Hepatocyte (in vitro differentiated cells): Measurements from ENCODE around the gene AIFM3. TPM values are rescaled to one million over a fixed set of nuclear protein-coding genes. Genes with fewer than 3 reads are reported as not detected.

Source experiments
- DNase-seq: peaks from one replicate; pipeline ENCODE4 v3.0.0-alpha.2; 2016; ENCODE audit warnings: low spot score
- H2AFZ ChIP-seq: fragments of 200-600 bp; sonication (generic); 2 replicates; pipeline ENCODE4 v1.6.0; 2016; ENCODE audit warnings: antibody characterized with exemption, mild to moderate bottlenecking
- H3K27ac ChIP-seq: fragments of 200-600 bp; sonication (generic); 2 replicates; pipeline ENCODE4 v1.5.1; 2016; ENCODE audit warnings: mild to moderate bottlenecking
- H3K27me3 ChIP-seq: fragments of 200-600 bp; sonication (generic); 2 replicates; pipeline ENCODE4 v1.6.1; 2016
- H3K36me3 ChIP-seq: fragments of 200-600 bp; sonication (generic); replicated peaks from 2 replicates; pipeline ENCODE4 v1.5.1; 2016; ENCODE audit warnings: low read depth; ENCODE audit not compliant: insufficient read depth
- H3K4me1 ChIP-seq: fragments of 200-600 bp; sonication (generic); 2 replicates; pipeline ENCODE4 v1.5.1; 2016; ENCODE audit warnings: mild to moderate bottlenecking, moderate library complexity; ENCODE audit not compliant: insufficient read depth
- H3K4me2 ChIP-seq: fragments of 200-600 bp; sonication (generic); 2 replicates; pipeline ENCODE4 v1.6.0; 2016
- H3K4me3 ChIP-seq: fragments of 200-600 bp; sonication (generic); 2 replicates; pipeline ENCODE4 v1.5.1; 2016; ENCODE audit warnings: mild to moderate bottlenecking
- H3K79me2 ChIP-seq: fragments of 200-600 bp; sonication (generic); 2 replicates; pipeline ENCODE4 v1.6.0; 2017; ENCODE audit warnings: mild to moderate bottlenecking
- H3K9me2 ChIP-seq: fragments of 200-600 bp; sonication (generic); replicated peaks from 2 replicates; pipeline ENCODE4 v1.6.0; 2017; ENCODE audit warnings: mild to moderate bottlenecking; ENCODE audit not compliant: insufficient read depth
- H3K9me3 ChIP-seq: fragments of 200-600 bp; sonication (generic); 2 replicates; pipeline ENCODE4 v1.5.1; 2016; ENCODE audit warnings: low read depth, mild to moderate bottlenecking
- H4K20me1 ChIP-seq: fragments of 200-600 bp; sonication (generic); 2 replicates; pipeline ENCODE4 v1.6.0; 2016; ENCODE audit warnings: mild to moderate bottlenecking; ENCODE audit not compliant: insufficient read depth, poor library complexity, severe bottlenecking
- CTCF ChIP-seq: fragments of 200-600 bp; sonication (generic); IDR thresholded peaks from 2 replicates; pipeline ENCODE4 v1.5.1; 2016; ENCODE audit warnings: antibody characterized with exemption, mild to moderate bottlenecking; ENCODE audit not compliant: poor library complexity
- EZH2 ChIP-seq: fragments of 200-600 bp; sonication (generic); IDR thresholded peaks from 2 replicates; pipeline ENCODE4 v1.6.1; 2016; ENCODE audit warnings: antibody characterized with exemption, mild to moderate bottlenecking, borderline replicate concordance
- EZH2phosphoT487 ChIP-seq: fragments of 200-600 bp; sonication (generic); IDR thresholded peaks from one replicate; pipeline ENCODE4 v1.6.1; 2018; ENCODE audit warnings: antibody characterized with exemption, mild to moderate bottlenecking, low read depth, moderate library complexity; ENCODE audit not compliant: unreplicated experiment, severe bottlenecking
- WGBS: methylation state at CpG from one replicate; pipeline ENCODE4 v1.1.6; 2016; ENCODE audit warnings: low lambda C conversion rate; ENCODE audit errors: missing lambda C conversion rate; 5-methylcytosine and 5-hydroxymethylcytosine counted together
- polyA plus RNA-seq: library from polyadenylated mRNA; unstranded; fragments of >200 nt; fragmentation: Nextera tagmentation; extraction: Ambion mirVana; gene quantifications from 2 replicates; pipeline ENCODE4 v1.2.1, GENCODE V29; 2016
- total RNA-seq: library from RNA; depleted of rRNA; stranded (reverse); fragments of >200 nt; gene quantifications from 2 replicates; pipeline ENCODE4 v1.2.3, GENCODE V29; 2014

Gene AIFM3
- total and polyA plus RNA-seq, 2 experiments from 2014 or later: 1.7 to 3.1 TPM

GRCh38 chr22:20981787-20982562 lies 14.9 kb downstream of the AIFM3 start, which contains the start of gene LZTR1:
Gene LZTR1, plus strand, starts transcription at chr22:20982297. Its CDS starts 75 bp downstream, at chr22:20982372.
- Histone ChIP-seq H2AFZ (peak within 1 kb of the TSS; percentile 89), H3K4me2 (peak within 1 kb of the TSS; percentile 88), H3K27ac (peak within 1 kb of the TSS; percentile 87), H3K4me3 (peak within 1 kb of the TSS; percentile 55), H3K36me3 (no peaks in the 10 kb centered on the region), H3K27me3 (no peaks in the 10 kb centered on the region), H4K20me1 (no peaks in the 10 kb centered on the region), H3K9me3 (no peaks in the 10 kb centered on the region), H3K79me2 (peaks cover 18% of the 10 kb centered on the region), H3K4me1 (peaks cover 23% of the 10 kb centered on the region), H3K9me2 (no peaks in the 10 kb centered on the region)
- peak; percentile 91 for DNase-seq
- TF ChIP-seq CTCF (peak; percentile 48), EZH2phosphoT487 (no peak), EZH2 (no peak)
- WGBS: 1% methylated on average over 86 of the region's 87 CpGs

- Histone ChIP-seq H3K9me3 (no peaks in the 10 kb centered on the region), H3K4me2 (peak overlapping the region; percentile 88), H3K27me3 (no peaks in the 10 kb centered on the region), H3K4me1 (peaks cover 23% of the 10 kb centered on the region), H4K20me1 (no peaks in the 10 kb centered on the region), H2AFZ (peak overlapping the region; percentile 89), H3K79me2 (peaks cover 18% of the 10 kb centered on the region), H3K9me2 (no peaks in the 10 kb centered on the region), H3K36me3 (no peaks in the 10 kb centered on the region), H3K4me3 (peak overlapping the region; percentile 55), H3K27ac (peak overlapping the region; percentile 0)
- TF ChIP-seq EZH2: no peak
- no peak for TF ChIP-seq EZH2phosphoT487
- TF ChIP-seq CTCF: no peak
- DNase-seq: no peak
- WGBS: 2% methylated on average over 8 of the region's 12 CpGs
These were observed 15.5 kb downstream of the AIFM3 start for GRCh38 chr22:20982563-20982882.

GRCh38 chr22:20983081-20983771 lies 16.2 kb downstream of the AIFM3 start:
- Histone ChIP-seq H4K20me1 (no peaks in the 10 kb centered on the region), H3K36me3 (no peaks in the 10 kb centered on the region), H3K4me3 (peak overlapping the region; percentile 55), H3K27me3 (no peaks in the 10 kb centered on the region), H3K9me3 (no peaks in the 10 kb centered on the region), H3K9me2 (no peaks in the 10 kb centered on the region), H2AFZ (no peak overlapping the region), H3K4me2 (peak overlapping the region; percentile 88), H3K27ac (no peak overlapping the region), H3K4me1 (peaks cover 23% of the 10 kb centered on the region), H3K79me2 (peaks cover 18% of the 10 kb centered on the region)
- DNase-seq: no peak
- WGBS: 87% methylated on average over 5 of the region's 5 CpGs
- TF ChIP-seq EZH2 (no peak), EZH2phosphoT487 (no peak), CTCF (no peak)
